HUES48 (cell line): Measurements from ENCODE around the gene YPEL1.

Source experiments
- H3K27ac ChIP-seq: one replicate; pipeline ENCODE4 v1.7.0; 2013; ENCODE audit warnings: low read depth, low read length, inconsistent platforms
- H3K27me3 ChIP-seq: 2 replicates; pipeline ENCODE4 v1.6.1; 2013; ENCODE audit warnings: mild to moderate bottlenecking, low read length; ENCODE audit not compliant: control insufficient read depth, insufficient read depth
- H3K36me3 ChIP-seq: 2 replicates; pipeline ENCODE4 v1.6.1; 2013; ENCODE audit warnings: low read length; ENCODE audit not compliant: control insufficient read depth, insufficient read depth
- H3K4me1 ChIP-seq: 2 replicates; pipeline ENCODE4 v1.6.1; 2013; ENCODE audit warnings: mild to moderate bottlenecking, low read length; ENCODE audit not compliant: control insufficient read depth, insufficient read depth
- H3K4me3 ChIP-seq: 2 replicates; pipeline ENCODE4 v1.5.1; 2013; ENCODE audit warnings: mild to moderate bottlenecking, low read depth, low read length
- H3K9ac ChIP-seq: 2 replicates; pipeline ENCODE4 v1.6.1; 2013; ENCODE audit warnings: mild to moderate bottlenecking, low read depth, low read length, moderate library complexity
- H3K9me3 ChIP-seq: 2 replicates; pipeline ENCODE4 v1.6.1; 2013; ENCODE audit warnings: low read length; ENCODE audit not compliant: control insufficient read depth, insufficient read depth

YPEL1 gene

GRCh38 chr22:21707677-21708076 lies 27.9 kb downstream of the YPEL1 start:
- Histone ChIP-seq H3K4me1 (no peaks in the 10 kb centered on the region), H3K36me3 (0 out of 2 replicates have a peak, but pooled peaks cover 4% of the 10 kb centered on the region), H3K9ac (no peak overlapping the region), H3K27me3 (no peaks in the 10 kb centered on the region), H3K27ac (no peak overlapping the region), H3K9me3 (no peaks in the 10 kb centered on the region), H3K4me3 (no peak overlapping the region)

- Histone ChIP-seq H3K9ac (no peak overlapping the region), H3K27ac (no peak overlapping the region), H3K27me3 (no peaks in the 10 kb centered on the region), H3K36me3 (peaks cover 21% of the 10 kb centered on the region), H3K4me3 (no peak overlapping the region), H3K9me3 (no peaks in the 10 kb centered on the region), H3K4me1 (no peaks in the 10 kb centered on the region)
Observed at GRCh38 chr22:21703684-21704316, 31.8 kb downstream of the YPEL1 start.

GRCh38 chr22:21702700-21703683 lies 32.6 kb downstream of the YPEL1 start:
- H3K9me3 ChIP-seq: no peaks in the 10 kb centered on the region
- no peak overlapping the region for H3K27ac ChIP-seq
- peaks cover 25% of the 10 kb centered on the region for H3K36me3 ChIP-seq
- no peak overlapping the region for H3K4me3 ChIP-seq
- H3K27me3 ChIP-seq: no peaks in the 10 kb centered on the region
- H3K9ac ChIP-seq: no peak overlapping the region
- H3K4me1 ChIP-seq: no peaks in the 10 kb centered on the region

- Histone ChIP-seq H3K4me1 (no peaks in the 10 kb centered on the region), H3K36me3 (peaks cover 34% of the 10 kb centered on the region), H3K9ac (no peak overlapping the region), H3K9me3 (no peaks in the 10 kb centered on the region), H3K27ac (no peak overlapping the region), H3K4me3 (no peak overlapping the region), H3K27me3 (no peaks in the 10 kb centered on the region)
Observed at GRCh38 chr22:21702094-21702493, 33.5 kb downstream of the YPEL1 start.

GRCh38 chr22:21701384-21701971 lies 34.1 kb downstream of the YPEL1 start:
- H3K9ac ChIP-seq: no peak overlapping the region
- H3K9me3 ChIP-seq: no peaks in the 10 kb centered on the region
- peaks cover 40% of the 10 kb centered on the region for H3K36me3 ChIP-seq
- H3K4me1 ChIP-seq: no peaks in the 10 kb centered on the region
- H3K27me3 ChIP-seq: no peaks in the 10 kb centered on the region
- no peak overlapping the region for H3K27ac ChIP-seq
- no peak overlapping the region for H3K4me3 ChIP-seq

GRCh38 chr22:21700822-21701221 lies 34.8 kb downstream of the YPEL1 start:
- Histone ChIP-seq H3K36me3 (peaks cover 46% of the 10 kb centered on the region), H3K9ac (no peak overlapping the region), H3K4me3 (no peak overlapping the region), H3K4me1 (no peaks in the 10 kb centered on the region), H3K27ac (no peak overlapping the region), H3K27me3 (no peaks in the 10 kb centered on the region), H3K9me3 (no peaks in the 10 kb centered on the region)

GRCh38 chr22:21699643-21700042 lies 36.0 kb downstream of the YPEL1 start:
- no peaks in the 10 kb centered on the region for H3K9me3 ChIP-seq
- H3K36me3 ChIP-seq: peaks cover 55% of the 10 kb centered on the region
- no peaks in the 10 kb centered on the region for H3K4me1 ChIP-seq
- no peaks in the 10 kb centered on the region for H3K27me3 ChIP-seq
- no peak overlapping the region for H3K4me3 ChIP-seq
- no peak overlapping the region for H3K27ac ChIP-seq
- no peak overlapping the region for H3K9ac ChIP-seq

- no peak overlapping the region for H3K9ac ChIP-seq
- H3K27me3 ChIP-seq: no peaks in the 10 kb centered on the region
- no peaks in the 10 kb centered on the region for H3K9me3 ChIP-seq
- H3K4me1 ChIP-seq: no peaks in the 10 kb centered on the region
- H3K27ac ChIP-seq: no peak overlapping the region
- H3K36me3 ChIP-seq: peaks cover 62% of the 10 kb centered on the region
- no peak overlapping the region for H3K4me3 ChIP-seq
Observed at GRCh38 chr22:21698430-21699329, 36.9 kb downstream of the YPEL1 start.

GRCh38 chr22:21697880-21698279 lies 37.7 kb downstream of the YPEL1 start:
- Histone ChIP-seq H3K9ac (no peak overlapping the region), H3K27ac (no peak overlapping the region), H3K4me1 (no peaks in the 10 kb centered on the region), H3K36me3 (peaks cover 62% of the 10 kb centered on the region), H3K4me3 (no peak overlapping the region), H3K9me3 (no peaks in the 10 kb centered on the region), H3K27me3 (no peaks in the 10 kb centered on the region)

GRCh38 chr22:21697021-21697771 lies 38.4 kb downstream of the YPEL1 start:
- H3K9me3 ChIP-seq: no peaks in the 10 kb centered on the region
- no peak overlapping the region for H3K27ac ChIP-seq
- H3K36me3 ChIP-seq: peaks cover 61% of the 10 kb centered on the region
- no peaks in the 10 kb centered on the region for H3K27me3 ChIP-seq
- H3K9ac ChIP-seq: no peak overlapping the region
- no peak overlapping the region for H3K4me3 ChIP-seq
- no peaks in the 10 kb centered on the region for H3K4me1 ChIP-seq
